Stimulated activated CD4-positive, alpha-beta T cell treated with anti-CD3 and anti-CD28 coated beads, Interleukin-4, amount 100 ng/mL, for 1 hour (primary cell): Measurements from ENCODE around the gene CAB39.
A peak's percentile ranks its signal among the peaks of the same experiment; 100 is the strongest.

Experiments
- DNase-seq: peaks from one replicate; pipeline ENCODE4 v3.0.0-alpha.2; 2020

Gene CAB39

GRCh38 chr2:230788554-230789175 is 76.0 kb downstream of the CAB39 start:
- no peak for DNase-seq

DNA sequence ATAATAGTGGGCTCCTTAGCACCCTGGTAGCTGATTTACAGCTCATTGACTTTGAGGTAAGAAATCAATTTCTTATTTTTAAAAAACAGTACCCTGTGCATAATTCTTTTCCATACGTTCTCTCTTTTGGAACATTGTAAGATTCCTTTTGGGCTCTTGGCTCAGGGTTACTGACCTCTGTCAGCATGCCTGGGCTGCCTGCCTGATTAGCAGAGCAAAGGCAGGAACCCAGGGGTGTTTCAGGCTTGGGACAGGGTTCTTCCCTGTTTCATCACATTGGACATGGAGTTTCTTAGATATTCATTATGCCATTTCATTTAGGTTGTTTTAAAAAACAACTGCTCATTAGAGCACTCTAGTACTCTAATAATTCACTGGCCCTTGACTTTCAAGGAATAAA is 78.3 kb downstream of the CAB39 start:
- no peak for DNase-seq

DNA sequence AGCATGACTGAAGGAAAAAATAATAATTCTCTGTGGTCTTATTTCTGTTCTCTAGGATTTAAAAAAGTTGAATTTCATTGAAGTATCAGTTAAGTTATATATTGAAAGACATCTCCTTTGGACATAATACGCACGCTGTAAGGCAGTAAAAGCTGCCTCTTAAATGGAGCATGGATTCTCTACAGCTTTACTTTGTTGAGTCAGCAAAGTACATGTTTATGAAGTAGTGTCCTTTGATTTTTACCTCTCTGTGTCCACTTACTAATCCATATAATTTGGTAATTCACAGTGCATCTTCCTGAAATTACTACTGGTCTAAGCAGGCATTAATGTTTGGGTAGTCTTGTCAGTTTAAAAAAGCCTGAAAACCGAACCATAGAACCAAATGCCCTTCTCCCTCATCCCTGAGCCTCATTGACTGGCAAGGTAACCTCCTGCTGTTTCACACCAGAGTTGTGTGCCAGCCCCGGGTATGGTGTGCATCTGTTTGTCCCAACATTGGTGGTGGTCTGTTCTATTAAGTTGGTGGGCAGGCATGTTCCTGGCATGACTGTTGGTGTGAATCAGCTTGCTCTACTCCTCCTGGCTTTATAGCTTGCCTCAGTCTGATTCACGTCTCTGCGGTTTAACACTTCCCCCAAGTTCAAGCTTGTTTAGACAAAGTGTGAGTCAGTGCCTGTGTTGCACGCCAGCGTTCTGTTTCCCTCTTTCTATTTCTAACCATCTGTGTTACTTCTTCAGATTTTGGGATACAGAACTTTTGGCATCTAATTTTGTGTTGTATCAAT is 81.1 kb downstream of the CAB39 start:
- peak; percentile 51 for DNase-seq

- DNase-seq: peak; percentile 24
Measured at GRCh38 chr2:230794497-230794896, 81.9 kb downstream of the CAB39 start.

DNA sequence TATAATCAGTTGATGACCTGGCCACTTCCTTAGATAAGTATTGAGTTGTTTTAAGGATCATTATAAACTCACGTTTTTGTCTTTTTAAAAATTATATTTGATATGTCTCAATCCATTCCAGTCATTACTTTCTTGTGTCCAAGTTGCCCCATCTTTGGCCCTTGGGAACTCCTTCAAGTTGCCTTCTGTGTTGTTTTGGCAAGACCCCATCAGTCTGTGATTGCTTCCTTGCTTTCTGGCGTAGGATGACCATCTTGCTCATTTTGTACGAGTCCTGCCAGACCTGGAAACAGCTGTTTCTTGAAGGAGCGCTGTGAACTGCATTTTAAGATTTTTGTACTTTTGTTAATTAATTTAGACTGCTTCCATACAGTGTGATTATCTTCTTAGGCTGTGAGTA is 83.2 kb downstream of the CAB39 start:
- DNase-seq: no peak

DNA sequence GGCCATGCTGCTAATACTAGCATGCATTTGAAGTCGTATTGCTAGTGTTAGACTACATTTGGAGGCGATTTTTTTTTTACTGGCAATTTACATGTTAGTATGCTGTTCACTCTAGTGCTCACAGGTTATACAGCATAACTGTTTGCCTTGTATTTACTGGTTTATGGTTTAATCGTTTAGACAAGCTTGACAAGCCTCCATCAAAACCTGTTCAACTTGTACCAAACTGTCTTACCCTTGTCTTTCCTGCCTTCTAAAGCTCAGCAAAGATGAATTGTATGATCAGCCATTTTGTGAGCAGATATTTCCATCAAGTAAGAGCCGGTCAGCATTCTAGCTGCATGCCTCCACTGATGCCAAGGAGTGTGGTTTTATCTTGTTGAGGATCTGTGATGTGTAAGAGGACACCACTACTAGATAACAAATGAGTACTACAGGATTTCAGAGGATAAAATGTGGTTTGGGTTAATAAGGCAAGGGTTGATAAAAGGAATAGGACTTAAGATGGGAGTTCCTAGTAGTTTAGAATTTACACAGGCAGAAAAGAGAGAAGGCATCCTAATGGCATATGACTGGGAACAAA is 83.7 kb downstream of the CAB39 start:
- DNase-seq: no peak

- DNase-seq: no peak
Measured at GRCh38 chr2:230797515-230798495, 85.2 kb downstream of the CAB39 start.

DNA sequence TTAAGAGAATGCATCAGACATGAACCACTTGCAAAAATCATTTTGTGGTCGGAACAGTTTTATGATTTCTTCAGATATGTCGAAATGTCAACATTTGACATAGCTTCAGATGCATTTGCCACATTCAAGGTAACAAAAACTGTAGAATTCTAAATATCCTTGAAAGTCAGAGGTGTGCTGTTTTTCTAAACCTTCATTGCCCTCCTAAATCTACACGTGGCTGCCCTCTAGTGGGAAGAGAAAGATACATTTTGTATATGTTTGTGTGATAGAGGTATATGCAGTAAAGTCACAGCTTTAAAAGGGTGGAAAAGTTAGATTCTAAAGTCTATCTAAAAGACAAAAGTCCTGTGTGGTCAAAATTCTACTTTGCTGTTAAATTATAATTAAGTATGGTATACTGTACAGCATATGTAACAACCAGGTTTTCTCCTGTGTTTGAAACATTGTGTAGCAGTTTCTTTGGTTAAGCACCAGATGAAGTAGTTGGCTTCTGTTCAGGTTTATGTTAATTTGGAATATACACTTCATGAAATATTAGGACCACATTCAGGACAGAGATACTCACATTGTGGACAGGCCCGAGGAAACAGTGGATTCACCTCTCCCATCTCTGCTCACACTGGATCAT is 86.2 kb downstream of the CAB39 start:
- no peak for DNase-seq

DNA sequence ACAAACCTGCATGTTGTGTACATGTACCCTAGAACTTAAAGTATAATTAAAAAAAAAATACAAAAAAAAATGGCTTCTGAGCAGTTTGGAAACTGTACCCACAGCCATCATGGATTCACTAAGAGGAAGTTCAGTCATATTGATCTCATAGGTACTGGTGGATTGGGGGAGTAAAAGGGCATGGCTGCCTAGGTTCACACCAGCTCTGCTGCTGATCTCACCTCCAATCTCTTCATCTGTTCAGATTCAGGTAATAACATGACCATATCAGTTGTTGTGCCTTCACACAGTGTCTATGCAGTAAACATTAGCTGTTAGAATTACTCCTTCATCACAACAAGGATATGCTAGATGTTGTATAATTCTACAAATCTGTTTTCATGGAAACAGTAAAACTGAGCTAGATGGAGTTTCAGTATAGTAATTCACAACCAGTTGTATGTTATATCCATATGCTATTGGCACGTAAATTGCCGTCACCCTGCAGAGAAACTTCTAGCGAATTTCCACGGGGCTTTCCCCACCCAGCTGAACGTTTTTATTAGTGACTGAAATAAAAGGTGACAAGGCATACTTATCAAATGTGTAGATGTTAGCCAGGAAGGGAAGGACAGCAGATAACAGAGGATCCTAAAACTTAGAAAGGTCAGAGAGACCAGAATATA is 92.8 kb downstream of the CAB39 start:
- no peak for DNase-seq

DNA sequence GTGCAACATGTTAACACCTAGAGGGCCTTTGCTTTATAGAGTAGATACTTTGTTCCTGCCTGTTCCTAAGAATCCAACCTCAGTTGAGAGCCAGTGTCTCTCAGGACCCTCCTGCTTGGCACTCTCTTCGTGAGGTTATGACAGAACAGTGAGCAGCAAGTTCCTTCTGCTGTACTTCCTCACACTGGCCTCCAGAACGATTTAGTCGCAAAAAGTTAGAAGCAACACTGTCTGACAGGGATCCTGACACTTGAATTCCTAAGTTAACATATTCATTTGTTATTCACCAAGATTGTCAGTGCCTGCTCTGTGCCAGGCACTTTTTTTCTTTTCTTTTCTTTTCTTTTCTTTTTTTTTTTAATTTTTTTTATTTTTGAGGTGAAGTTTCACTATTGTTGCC is 95.1 kb downstream of the CAB39 start:
- DNase-seq: no peak

DNA sequence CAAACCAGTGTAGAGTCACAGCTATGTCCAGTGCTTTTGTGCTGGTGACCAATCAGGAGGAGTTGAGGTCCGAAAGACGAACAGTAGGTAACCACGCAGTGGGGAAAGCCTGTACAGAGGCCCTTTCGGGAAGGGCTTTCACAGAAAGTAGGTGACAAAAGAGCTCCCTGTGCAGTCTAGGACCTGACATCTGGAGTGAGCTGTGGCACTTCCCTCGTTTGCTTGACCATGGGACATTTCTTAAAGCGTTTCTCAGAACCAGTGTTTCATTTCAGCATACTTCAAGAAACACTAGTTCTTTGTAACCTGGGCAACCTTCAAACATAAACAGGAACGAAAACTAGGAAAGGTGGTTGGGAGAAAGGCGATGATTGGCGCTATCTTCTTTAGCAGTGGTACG is 96.4 kb downstream of the CAB39 start:
- DNase-seq: no peak

- DNase-seq: no peak
Measured at GRCh38 chr2:230809677-230810251, 97.1 kb downstream of the CAB39 start.

GRCh38 chr2:230811508-230811907 is 98.9 kb downstream of the CAB39 start:
- no peak for DNase-seq

DNA sequence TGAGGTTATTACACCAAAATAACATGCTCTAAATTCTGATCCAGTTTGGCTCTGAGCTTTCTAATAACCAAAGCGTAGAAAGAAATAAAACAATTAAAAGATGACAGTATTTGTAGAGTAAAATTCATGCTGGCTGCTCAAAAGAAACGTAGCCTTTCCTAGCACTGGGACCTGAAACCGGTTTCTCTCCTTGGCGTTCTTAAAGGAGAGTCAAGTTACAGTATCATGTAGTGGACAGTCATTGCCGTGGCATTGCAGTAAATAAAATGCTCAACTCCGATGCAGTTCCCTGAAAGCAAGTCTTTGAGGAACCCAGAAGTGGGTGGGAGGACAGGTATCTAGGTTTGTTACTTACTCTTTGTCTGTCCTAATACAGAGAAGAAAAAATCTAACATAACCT is 99.4 kb downstream of the CAB39 start:
- DNase-seq: no peak

DNA sequence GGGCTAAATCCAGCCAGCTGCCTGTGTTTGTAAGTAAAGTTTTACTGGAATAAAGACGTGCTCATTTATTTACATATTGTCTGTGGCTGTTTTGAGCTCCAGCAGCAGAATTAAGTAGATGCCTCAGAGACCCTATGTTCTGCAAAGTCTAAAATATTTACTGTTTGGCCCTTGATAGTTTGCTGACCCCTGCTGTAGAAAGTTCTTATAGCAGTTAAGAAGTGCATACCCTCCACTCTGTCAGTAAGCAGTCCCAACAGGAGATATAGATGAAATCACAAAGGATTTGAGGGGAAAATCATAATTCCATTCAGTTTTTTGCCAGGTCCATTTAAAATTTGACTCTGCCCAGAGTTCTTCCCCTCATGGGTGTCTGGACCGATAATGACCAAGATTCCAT is 102.0 kb downstream of the CAB39 start:
- no peak for DNase-seq

- DNase-seq: no peak
Measured at GRCh38 chr2:230815088-230815487, 102.4 kb downstream of the CAB39 start.

DNA sequence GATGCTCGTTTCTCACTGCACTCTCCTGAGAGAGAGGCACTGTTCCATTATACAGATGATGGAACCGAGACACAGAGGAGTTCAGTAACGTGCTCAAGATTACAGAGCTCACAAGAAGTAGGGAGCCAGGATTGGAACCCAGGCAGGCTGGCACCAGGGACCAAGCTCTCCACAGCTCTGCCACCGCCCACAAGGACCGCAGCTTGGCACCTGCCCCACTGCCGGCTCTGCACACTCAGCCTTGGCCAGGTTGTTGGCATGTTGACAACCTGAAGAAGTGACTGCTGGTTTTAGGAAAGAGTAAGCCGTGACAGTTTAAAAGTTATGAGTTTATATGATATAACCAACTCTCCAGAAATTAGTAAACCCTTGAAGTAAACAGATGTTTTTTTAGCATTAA is 104.1 kb downstream of the CAB39 start:
- no peak for DNase-seq

DNA sequence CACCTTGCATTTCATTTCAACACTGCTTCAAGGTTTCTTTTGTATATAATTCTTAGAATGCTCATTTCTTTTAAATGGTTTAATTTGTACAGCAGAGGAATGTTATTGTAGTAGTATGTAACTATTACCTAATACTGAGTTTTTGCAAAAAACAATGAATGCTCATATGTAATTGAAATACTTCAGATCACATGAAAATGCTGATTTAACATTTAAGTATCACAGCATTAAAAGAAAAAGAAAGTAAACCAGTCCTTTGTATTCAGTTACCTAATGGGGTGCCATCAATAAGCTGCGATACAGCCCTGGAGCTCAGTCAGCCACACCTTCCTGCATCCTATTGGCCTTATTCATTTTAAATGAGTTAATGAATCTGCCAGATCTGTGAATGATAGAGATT is 106.8 kb downstream of the CAB39 start:
- DNase-seq: no peak

GRCh38 chr2:230821261-230821990 is 108.8 kb downstream of the CAB39 start:
- DNase-seq: no peak

GRCh38 chr2:230821991-230822520 is 109.4 kb downstream of the CAB39 start:
- no peak for DNase-seq
